Measurements from ENCODE around the gene MYLK3.
A peak's percentile ranks its signal among the peaks of the same experiment; 100 is the strongest.

MYLK3 gene

GRCh38 chr16:46658925-46659324, 89.2 kb downstream of the MYLK3 start:
- Histone ChIP-seq H3K4me3 (replicated peaks; ENCODE audit: low read depth, low read length) (no peak overlapping the region), H3K27me3 (replicated peaks; ENCODE audit: control insufficient read depth, insufficient read depth, low read length) (no peaks in the 10 kb centered on the region), H3K36me3 (ENCODE audit: control insufficient read depth, insufficient read depth, low read length) (peaks cover 9% of the 10 kb centered on the region)
- TF ChIP-seq, protein P1, sequence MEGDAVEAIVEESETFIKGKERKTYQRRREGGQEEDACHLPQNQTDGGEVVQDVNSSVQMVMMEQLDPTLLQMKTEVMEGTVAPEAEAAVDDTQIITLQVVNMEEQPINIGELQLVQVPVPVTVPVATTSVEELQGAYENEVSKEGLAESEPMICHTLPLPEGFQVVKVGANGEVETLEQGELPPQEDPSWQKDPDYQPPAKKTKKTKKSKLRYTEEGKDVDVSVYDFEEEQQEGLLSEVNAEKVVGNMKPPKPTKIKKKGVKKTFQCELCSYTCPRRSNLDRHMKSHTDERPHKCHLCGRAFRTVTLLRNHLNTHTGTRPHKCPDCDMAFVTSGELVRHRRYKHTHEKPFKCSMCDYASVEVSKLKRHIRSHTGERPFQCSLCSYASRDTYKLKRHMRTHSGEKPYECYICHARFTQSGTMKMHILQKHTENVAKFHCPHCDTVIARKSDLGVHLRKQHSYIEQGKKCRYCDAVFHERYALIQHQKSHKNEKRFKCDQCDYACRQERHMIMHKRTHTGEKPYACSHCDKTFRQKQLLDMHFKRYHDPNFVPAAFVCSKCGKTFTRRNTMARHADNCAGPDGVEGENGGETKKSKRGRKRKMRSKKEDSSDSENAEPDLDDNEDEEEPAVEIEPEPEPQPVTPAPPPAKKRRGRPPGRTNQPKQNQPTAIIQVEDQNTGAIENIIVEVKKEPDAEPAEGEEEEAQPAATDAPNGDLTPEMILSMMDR (IDR thresholded peaks at IDR 0.05; ENCODE audit: insufficient read depth, low read length, poor library complexity, severe bottlenecking), result no peak
- peak; percentile 51 for DNase-seq (ENCODE audit: extremely low read depth, insufficient read length)

Measured in GM06990 (cell line).